GM21423 (cell line): ENCODE results near the gene SSBP3.

Source experiments
- ATAC-seq: cut with Tn5 transposase; IDR thresholded peaks from one replicate; pipeline ENCODE4 v1.9.1; 2021; ENCODE audit warnings: mild to moderate bottlenecking, moderate library complexity; ENCODE audit not compliant: unreplicated experiment

The SSBP3 gene

DNA sequence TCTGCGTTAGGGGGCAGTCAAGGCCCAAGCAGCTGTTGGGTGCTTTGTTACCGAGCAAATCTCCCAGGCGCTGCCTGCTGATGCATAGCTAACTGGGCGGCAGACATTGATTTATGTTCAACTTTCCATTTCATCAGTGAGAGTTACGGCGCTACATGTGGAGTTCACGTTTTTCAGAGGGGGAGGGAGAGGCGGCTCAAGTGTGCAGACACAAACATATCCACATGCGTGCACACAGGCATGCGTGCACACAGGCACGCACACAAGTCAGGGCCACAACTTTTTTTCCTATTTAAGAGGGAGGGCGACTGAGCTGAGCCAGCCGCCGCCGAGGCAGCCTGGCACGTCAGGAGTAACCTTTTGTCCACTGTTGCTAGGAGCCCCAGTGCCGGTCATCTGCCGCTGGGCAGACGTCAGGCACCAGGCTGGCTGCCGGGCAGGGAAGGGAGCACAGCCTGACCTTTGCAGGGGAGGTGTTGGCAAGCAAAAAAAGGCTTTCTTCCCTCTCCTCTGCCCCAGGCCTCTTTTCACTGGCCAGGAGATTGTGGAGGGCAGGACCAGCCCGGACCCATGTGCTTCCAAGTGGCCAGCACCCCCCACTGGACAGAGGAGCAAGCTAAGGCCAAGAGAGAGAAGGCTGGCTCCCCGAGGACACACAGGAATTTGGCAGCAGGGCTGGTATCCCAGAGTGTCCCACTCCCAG is 133.0 kb downstream of the SSBP3 start:
- no peak for ATAC-seq

DNA sequence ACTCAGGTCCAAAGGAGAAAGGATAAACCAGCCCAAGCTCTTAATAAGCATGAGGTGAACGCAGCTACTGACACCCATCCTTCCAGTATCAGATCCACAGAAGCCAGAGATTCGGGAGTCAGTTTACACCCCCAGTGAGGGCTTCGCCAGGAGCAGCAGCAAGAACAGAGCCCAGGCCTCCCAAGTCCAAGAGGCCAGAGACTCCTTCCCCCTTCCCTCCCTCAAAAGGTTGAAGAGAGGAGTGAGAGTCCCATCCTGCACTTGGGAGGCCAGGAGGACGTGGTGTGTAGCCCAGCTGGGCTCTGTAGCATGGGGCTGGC is 133.5 kb downstream of the SSBP3 start:
- no peak for ATAC-seq

DNA sequence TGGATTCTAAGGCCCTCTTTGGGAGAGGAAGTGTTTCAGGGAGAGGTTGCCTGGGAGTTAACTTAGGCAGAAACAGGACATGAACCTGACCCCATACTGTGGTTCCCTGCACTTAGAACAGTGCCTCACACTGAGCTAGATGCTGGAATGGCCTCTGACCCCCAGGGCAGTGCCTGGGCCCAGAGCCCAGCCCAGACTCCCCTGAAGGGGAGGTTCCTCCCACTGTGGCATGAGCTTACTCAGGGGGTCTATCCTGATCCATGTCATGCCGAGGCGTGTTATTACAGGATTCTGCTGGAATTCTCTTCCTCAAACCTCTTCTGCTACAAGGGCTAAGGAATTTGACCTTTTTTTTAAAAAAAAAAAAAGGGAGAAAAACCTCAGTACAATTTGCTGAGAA is 134.1 kb downstream of the SSBP3 start:
- ATAC-seq: no peak

DNA sequence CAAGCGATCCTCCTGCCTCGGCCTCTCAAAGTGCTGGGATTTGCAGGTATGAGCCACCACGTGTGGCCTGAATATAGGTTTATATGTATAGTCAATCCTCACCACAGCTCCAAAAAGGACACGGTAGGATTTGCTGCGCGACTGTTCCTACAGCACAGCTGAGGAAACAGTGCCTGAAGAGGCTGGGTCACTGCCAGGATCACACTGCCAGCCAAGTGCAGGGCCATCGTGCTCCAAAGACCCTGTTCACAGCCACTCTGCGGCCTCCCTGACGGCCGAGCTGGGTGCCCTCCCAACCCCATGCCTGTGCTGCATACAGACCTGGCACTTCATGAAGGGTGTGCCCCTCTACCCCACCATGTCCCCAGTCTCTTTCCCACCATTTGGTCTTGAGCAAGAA is 134.9 kb downstream of the SSBP3 start:
- ATAC-seq: no peak

DNA sequence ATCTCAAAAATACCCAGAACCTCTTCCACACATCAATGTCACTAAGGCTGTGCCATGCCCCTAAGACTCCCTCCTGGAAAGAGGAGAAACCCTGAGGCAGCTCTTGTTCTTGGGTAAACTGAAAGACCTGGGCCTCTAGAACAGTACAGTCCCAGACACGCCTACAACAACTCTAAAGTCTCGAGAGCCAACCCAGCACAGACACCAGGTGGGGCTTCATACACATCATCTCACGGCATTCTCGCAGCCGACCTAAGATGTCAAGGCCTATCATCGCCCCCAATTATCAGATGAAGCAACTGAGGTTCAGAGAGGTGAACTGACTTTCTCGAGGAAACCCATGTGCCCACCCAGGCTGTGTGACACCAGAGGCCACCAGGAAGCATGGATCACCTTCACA is 135.7 kb downstream of the SSBP3 start:
- ATAC-seq: no peak

DNA sequence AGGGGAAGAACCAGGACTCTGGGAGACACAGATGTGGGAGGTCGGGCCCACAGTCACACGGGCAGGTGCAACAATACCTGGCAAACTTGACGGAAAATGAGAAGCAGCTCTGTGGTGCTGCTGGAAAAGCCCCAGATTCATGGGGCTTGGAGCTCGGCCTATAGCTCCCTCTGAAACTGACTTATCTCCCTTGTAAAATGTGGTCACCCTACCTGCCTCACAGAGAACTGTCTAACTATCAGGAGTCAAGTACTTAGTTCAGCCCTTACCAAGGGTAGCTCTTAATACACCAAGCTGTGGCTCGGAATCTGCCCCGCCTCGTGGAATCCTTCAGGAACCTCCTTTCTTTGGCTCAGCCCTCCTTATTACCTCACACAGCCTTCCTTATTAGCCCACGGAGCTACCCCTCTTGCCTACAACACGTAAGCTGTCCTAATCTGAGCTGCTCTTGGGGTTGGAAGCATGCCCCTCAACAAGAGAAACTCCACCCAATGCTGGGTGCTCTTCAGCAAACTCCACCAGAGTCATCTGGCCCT is 137.4 kb downstream of the SSBP3 start:
- ATAC-seq: no peak

DNA sequence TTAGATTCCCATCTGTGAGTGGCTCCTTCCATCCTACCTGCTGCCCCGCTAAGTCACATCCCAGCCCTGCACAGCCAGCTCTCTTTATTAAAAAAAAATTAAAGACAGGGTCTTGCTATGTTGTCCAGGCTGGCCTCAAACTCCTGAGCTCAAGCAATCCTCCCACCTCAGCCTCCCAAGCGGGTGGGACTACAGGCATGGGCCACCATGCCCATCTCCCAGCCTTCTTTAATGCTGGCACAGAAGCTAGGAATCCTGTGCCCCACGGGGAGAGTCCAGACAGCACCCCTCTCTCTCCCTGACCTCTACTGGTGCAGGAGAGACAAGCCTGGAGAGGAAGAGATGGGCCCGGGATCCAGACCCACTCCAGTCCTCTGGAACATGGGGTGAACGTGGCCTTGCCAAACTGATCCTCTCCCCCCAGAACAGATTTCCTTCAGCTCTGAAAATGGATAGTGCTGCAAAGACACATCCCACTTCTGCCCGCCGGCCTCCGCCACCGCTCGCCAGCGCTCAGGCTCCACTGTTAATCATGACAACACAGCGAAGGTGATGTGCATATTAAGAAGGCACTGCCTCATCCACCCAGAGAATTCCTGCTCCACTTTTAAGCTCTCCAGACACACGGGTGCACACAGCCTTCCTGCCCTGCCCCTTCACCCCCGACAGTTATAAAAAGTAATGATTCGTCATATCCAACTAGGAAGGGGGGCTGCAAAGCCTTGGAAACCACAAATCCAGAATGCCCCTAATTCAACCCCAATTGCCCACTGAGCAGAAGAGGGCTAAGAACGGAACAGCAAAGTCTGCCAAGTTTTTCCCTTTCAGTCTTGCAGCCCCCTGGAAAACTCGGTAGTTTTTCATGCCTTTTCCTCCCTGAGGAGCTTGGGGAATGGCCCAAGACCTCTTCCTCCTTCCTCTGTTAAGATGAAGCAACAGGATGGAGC is 138.1 kb downstream of the SSBP3 start:
- no peak for ATAC-seq

DNA sequence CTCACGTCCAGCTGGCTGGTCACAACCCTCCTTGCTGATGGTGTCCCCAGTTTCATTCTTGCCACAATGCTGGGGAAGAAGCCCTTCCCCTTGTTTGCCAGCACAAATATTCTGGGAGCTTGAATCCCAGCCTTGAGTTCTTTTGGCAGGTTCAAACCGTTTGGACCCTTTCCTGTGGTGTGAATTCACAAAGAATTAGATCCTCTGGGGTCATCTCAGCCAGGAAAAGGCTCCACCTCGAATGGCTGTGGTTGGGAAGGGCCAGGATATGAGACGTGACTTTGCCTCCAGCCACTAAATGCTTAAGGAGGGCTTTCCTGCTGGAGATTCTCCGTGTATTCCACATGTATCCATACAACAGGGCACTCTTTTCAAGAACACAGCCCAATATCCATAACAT is 139.3 kb downstream of the SSBP3 start:
- no peak for ATAC-seq

DNA sequence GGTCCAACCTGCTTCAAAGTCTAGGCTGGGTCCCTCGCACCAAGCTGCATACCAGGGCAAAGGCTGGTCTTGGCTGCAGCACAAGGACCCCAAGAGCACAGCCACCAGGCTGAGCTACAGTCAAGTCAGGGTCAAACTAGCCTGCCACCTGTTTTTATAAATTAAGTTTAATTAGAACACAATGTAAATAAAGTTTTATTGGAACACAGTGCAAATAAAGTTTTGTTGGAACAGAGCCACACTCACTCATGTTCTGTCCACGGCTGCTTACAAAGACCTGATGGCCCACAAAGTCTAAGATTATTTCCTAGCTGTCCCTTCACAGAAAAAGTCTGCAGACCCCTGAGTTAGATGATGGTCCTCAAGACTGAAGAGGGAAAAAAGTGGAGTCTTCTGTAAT is 140.0 kb downstream of the SSBP3 start:
- no peak for ATAC-seq

DNA sequence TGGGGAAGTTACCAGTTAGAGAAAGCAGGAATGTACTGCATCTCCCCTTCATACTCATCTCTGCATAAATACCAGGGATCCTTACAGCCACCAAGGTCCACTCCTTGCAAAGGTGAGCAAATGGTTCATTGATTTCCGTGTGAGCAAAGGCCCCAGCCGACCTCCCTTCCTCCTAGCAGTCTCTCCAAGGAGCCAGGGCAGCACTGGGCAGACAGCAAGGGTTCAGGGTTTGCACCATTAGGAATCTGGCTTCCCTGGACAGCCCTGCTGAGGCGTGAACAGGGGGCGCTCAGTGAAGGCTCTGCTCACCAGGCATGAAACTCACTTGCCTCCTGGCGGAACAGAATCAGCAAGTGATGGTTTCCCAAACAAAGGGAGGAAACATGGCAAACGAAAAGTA is 140.5 kb downstream of the SSBP3 start:
- no peak for ATAC-seq

DNA sequence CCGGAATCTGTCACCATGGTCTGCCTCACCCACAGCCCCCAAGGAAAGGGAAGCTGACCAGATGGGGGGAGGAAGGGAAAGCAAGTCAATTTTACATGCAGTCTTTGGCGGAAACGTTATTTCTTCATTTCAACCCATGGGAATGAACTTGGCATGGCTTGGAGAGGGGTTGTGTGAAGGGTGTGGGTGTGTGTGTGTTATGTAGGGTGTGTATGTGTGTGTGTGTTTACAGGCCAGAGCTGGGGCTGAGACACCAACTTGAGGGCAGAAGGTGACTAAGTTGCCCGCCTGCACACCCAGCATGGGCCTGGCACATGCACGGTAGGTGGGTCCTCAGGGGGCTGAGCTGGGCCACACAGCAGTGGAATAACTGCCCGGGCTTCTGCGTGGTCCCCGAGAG is 141.1 kb downstream of the SSBP3 start:
- no peak for ATAC-seq

DNA sequence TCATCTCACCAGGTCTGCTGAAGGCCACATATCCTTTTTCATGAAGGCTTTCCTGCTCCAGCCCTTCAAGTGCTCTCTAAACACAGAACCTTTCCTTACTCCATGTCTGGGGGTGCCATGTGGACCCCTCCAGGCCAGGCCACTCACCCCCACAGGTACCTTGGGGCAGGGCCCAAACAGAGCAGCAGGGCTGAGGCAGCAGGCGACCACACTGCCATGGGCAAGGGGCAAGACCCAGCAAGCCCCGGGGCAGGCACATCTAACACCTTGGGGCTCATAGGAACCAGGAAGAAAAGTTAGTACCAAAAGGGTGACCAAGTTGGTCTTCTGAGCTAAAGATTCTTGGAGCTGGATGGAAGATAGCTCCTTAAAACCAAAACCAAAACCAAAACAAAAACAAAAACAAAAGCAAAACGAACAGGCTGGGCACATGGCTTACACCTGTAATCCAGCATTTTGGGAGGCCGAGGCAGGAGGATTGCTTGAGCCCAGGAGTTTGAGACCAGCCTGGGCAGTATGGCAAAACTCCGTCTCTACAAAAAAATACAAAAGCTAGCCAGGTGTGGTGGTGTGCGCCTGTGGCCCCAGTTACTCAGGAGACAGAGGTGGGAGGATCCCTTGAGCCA is 142.5 kb downstream of the SSBP3 start:
- ATAC-seq: no peak

DNA sequence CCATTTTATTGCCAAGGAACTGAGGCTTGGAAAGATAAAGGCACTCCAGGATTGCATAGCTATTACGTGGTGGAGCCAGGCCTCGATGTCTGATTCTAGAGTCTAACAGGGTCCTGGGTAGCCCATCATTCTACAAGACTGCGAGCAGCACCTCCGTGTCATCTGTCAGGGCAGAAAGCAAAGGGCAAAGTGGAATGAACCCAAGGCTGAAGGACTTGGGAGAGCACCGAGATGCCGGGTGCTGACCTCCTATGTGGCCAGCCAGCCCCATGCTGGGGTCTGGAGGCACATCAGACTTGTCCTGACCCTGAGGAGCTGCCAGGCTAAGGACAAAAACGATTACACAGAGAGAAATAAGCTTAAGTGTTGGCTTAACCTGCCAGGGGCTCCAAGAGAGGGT is 143.9 kb downstream of the SSBP3 start:
- ATAC-seq: no peak

DNA sequence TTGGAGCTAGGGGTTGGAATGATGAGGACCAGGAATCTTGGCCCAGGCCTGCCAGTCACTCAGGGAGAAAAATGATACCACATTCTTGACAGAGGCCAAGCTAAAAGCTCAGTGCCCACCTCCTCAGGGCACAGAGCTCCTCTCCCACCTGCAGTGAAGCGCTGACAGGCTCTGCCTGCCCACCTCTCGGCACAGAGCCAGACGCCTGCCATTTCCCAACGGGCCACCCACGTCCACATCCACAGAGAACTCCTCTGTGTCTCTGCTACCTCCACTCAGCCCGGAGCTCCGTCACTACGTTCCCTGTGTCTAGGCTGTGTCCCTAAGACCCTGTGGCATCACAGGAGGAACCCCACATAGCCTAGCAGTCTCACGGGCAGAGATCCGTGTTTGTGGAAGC is 145.4 kb downstream of the SSBP3 start:
- ATAC-seq: no peak

DNA sequence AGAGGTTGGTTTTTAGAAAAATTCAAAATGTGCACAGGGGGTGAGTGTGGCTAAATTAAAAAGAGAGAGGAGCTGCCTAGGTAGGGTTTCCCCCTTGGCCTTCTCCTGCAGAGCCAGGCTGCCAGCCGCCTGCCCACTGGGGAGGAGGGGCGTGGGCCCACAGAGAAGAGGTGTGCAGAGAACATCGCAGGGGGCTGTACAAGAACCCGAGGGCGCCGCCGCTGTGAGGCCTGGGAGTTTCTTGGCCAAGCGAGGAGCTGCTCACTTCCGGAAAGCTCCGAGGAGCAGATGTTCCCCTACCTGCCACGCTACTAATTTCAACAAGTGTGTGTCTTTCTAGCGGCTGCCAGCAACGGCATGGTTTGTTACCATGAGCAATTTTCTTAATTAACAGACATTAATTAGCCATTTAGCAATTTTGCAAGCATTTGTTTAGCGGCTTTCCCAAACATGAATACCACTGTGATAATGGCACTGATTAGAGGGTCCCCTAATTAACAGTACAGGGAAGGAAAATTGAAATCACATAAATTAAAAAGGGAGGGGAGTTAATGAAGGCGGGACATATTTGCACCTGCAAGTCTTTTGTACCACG is 146.6 kb downstream of the SSBP3 start:
- ATAC-seq: no peak

DNA sequence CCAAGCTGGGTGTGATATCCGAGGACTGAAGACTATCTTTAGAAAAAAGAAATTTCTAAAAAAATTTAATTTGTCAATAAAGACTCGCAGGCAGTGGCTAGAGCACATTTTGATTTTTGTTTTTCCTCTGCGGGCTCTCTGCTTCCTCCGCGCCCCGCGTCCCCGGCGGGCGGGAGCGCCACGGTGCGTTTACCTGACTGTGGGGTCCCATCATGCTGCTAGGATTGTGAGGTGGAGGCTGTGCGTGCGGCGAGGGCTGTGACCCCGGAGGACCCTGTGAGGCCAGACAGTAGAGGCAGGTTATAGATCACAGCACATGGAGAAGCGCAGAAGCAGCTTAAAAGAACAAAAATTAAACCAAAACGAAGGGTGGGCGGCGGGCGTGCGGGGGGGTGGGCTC is 148.3 kb downstream of the SSBP3 start:
- ATAC-seq: no peak

DNA sequence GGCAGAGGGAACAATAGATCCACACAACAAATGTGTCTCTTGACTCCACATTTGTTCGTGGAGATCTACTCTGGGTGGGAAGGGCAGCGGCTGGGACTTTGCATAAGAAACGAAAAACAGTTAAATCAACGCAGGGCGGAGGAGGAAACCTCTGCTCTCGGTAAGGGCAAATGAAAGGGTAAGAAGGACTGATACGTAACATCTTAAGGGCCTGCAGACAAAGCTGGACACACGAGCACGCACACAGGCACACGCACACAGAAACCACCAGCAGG is 148.9 kb downstream of the SSBP3 start:
- no peak for ATAC-seq

DNA sequence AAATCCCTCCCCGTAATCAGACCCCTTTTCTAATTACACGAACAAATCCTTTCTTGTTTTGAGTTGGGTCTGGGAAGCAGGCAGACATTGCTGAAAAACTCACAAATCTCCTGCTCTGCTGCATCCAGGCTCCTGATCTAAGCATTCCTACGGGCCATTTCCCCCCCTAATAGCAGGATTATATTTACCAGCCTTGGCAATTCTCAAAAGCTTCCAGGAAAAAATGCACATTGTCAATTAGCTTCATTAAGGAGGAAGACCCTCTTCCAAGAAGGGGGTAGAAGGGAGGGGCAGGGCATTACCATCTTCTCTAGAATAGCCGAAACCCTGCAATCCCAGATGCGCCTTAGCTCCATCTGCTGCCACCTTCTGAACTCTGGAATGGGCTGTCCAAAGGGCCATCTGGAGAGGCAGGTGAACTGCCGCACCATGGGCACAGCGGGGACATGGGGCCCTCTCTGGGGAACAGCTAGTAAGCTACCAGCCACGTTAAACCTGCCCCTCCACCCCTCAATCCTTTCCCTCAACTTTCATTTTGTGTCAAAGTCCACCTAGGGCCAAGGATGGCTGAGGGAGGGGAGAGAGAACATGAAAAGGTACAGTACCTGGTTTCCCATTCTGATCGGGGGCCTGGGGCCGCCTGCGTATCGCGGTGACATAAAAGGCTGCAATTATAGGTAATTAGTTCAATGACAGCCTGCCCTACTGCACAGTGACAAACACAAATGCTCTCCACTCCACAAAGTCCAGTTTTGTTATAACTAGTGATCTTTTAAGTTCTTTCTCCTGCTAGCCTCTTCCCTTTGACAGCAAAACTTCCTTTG is 149.5 kb downstream of the SSBP3 start:
- ATAC-seq: no peak

DNA sequence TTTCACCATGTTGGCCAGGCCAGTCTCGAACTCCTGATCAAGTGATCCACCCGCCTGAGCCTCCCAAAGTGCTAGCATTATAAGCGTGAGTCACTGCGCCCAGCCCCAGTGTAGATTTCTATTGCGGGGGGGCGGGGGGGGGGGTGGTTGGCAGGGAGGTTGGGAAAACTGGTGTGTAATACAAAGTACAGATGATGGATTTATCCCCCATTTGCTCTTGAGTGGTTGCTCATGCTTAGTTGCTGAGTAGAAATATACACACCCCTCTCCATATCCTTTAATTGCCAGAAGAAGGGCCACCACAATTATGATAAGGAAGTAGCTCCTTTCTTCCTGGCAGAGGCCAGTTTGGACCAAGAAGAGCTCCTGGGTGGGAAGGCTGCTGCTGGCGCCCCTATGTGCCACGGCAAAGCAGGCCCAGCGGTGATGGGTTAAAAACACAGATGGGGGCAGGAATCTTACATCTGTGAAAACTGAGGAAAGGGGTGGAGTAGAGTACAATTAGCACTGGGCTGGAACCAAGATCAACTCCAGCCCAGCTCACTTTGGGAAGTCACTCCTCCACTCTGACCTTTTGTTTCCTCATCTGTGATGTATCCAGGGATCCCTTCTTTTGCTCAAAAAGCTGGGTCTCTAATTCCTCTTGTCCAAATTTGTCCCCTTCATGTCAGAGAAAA is 151.0 kb downstream of the SSBP3 start:
- ATAC-seq: no peak

DNA sequence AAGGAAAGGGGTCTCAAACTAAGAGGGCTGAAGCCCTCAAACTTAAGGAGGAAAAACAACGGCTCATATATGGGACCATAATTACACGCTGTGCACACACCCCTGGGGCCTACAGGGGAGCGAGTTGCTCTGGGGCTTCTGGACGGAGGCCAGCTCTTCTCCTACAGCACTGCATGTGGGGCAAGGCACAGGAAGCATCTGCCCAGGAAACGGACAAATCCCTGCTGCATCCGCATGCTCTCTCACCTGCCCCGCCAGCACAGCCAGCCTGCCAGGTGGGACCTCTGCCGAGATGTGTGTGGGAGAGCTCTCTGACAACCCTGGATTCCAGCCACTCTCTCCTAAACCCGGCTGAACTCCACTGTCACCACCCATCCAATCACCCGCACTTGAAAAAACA is 152.1 kb downstream of the SSBP3 start:
- no peak for ATAC-seq
